H1 (cell line): ENCODE results near the gene KXD1. TPM values are rescaled to one million over a fixed set of nuclear protein-coding genes. Genes with fewer than 3 reads are reported as not detected.

Experiments
- ASH2L ChIP-seq: fragments of 200-600, 300-600 bp; sonication (generic); IDR thresholded peaks from one replicate; pipeline ENCODE4 v1.7.1; 2017; ENCODE audit warnings: low read length
- CBX8 ChIP-seq: fragments of 300-800, 300-1000 bp; sonication (generic); IDR thresholded peaks from 2 replicates; pipeline ENCODE4 v1.7.1; 2016; ENCODE audit warnings: low read depth, low read length, borderline replicate concordance
- GTF2F1 ChIP-seq: IDR thresholded peaks from 2 replicates; pipeline ENCODE4 v1.6.1; 2012; ENCODE audit warnings: low read depth, low read length, improper control_type of control experiment, borderline replicate concordance
- HDAC2 ChIP-seq, 2 experiments: fragments of 300-600 bp in 1 of 2; sonication (generic) in 1 of 2; IDR thresholded peaks; 2 replicates each; pipeline ENCODE4 v1.6.1; 2011 to 2012; ENCODE audit warnings: low read depth in 2 of 2, low read length in 2 of 2, mild to moderate bottlenecking in 2 of 2, moderate library complexity in 2 of 2, borderline replicate concordance in 1 of 2, inconsistent platforms in 1 of 2
- NANOG ChIP-seq: IDR thresholded peaks from 2 replicates; pipeline ENCODE4 v1.6.1; 2011; ENCODE audit warnings: low read length, low read depth, mild to moderate bottlenecking, inconsistent platforms; ENCODE audit not compliant: insufficient read depth, poor library complexity, severe bottlenecking
- SIN3A ChIP-seq, 2 experiments: IDR thresholded peaks in 1 of 2; conservative IDR thresholded peaks in 1 of 2; 2 replicates each; pipeline ENCODE4 v1.6.1; 2011 to 2012; ENCODE audit warnings: low read length in 2 of 2, improper control_type of control experiment in 1 of 2, low read depth in 1 of 2, mild to moderate bottlenecking in 1 of 2
- SIRT6 ChIP-seq: IDR thresholded peaks from one replicate; pipeline ENCODE4 v1.7.1; 2012; ENCODE audit warnings: low read length, inconsistent platforms
- SP1 ChIP-seq: IDR thresholded peaks from 2 replicates; pipeline ENCODE4 v1.6.1; 2011; ENCODE audit warnings: low read depth, low read length
- SRF ChIP-seq: IDR thresholded peaks from 2 replicates; pipeline ENCODE4 v1.6.1; 2011; ENCODE audit warnings: mild to moderate bottlenecking, low read depth, low read length, moderate library complexity
- USF2 ChIP-seq: IDR thresholded peaks from 2 replicates; pipeline ENCODE4 v1.6.1; 2011; ENCODE audit warnings: low read length, improper control_type of control experiment
- polyA plus RNA-seq, 7 experiments: library from polyadenylated mRNA; depleted of rRNA in 3 of 7; stranded (reverse) in 5 of 7; unstranded in 2 of 7; fragments of >200 nt in 5 of 7; fragments of 200-250 nt in 2 of 7; gene quantifications; 1 replicate in 5 of 7; 2 replicates in 1 of 7; 4 replicates in 1 of 7; pipeline versions ENCODE4 v1.2.1 to v1.2.3, GENCODE V29; 2011 to 2013; ENCODE audit warnings: missing spikeins in 2 of 7, mixed read lengths in 2 of 7
- total RNA-seq: library from RNA; stranded (reverse); fragmentation: NEBNext Ultra II Directional; extraction: Animal tissue kit (Norgen Biotek cat#: 25700); gene quantifications from 2 replicates; pipeline ENCODE4 v1.2.1, GENCODE V29; 2021

Gene KXD1
- total and polyA plus RNA-seq, 2 of the 8 experiments (the other 6 are each of a cell fraction or from before 2014, with no cell fraction given): 115 to 267 TPM

GRCh38 chr19:18557411-18558201 is at the start of gene KXD1 (continued):
- TF ChIP-seq USF2 (no peak), SRF (no peak), HDAC2 (IDR thresholded peaks at IDR 0.05; ENCODE audit: borderline replicate concordance in 1 of 2, low read depth in 2 of 2, low read length in 2 of 2) (peak; percentile 98 to 99; a peak in 3 of 4 replicates), ASH2L (peak; percentile 68), SIRT6 (no peak), NANOG (no peak), CBX8 (no peak), SIN3A (conservative IDR thresholded peaks at IDR 0.05 in 1 of 2, IDR thresholded peaks at IDR 0.05 in 1 of 2; ENCODE audit: low read depth in 1 of 2, low read length in 2 of 2) (no peak), SP1 (no peak), GTF2F1 (no peak)
- TF ChIP-seq, all 59 proteins: peak for 11
